Rectal smooth muscle tissue (tissue), 1 donor: ENCODE results near the gene AVP.
"Not testable (repeated sequence)": the region's sequence is repeated elsewhere in the genome, so short reads cannot be mapped to it uniquely, and the experiment has no call there.

Experiments used
- H3K27ac ChIP-seq: one replicate; pipeline ENCODE4 v1.7.0; 2013; ENCODE audit warnings: low read depth, low read length, inconsistent platforms
- H3K27me3 ChIP-seq: one replicate; pipeline ENCODE4 v1.7.0; 2013; ENCODE audit warnings: low read length; ENCODE audit not compliant: control insufficient read depth, insufficient read depth
- H3K36me3 ChIP-seq: one replicate; pipeline ENCODE4 v1.7.0; 2013; ENCODE audit warnings: low read length; ENCODE audit not compliant: control insufficient read depth, insufficient read depth
- H3K4me1 ChIP-seq: one replicate; pipeline ENCODE4 v1.7.0; 2013; ENCODE audit warnings: low read length; ENCODE audit not compliant: control insufficient read depth, insufficient read depth
- H3K4me3 ChIP-seq: one replicate; pipeline ENCODE4 v1.7.0; 2013; ENCODE audit warnings: low read length
- H3K9ac ChIP-seq: one replicate; pipeline ENCODE4 v1.7.0; 2013; ENCODE audit warnings: low read length

AVP gene

DNA sequence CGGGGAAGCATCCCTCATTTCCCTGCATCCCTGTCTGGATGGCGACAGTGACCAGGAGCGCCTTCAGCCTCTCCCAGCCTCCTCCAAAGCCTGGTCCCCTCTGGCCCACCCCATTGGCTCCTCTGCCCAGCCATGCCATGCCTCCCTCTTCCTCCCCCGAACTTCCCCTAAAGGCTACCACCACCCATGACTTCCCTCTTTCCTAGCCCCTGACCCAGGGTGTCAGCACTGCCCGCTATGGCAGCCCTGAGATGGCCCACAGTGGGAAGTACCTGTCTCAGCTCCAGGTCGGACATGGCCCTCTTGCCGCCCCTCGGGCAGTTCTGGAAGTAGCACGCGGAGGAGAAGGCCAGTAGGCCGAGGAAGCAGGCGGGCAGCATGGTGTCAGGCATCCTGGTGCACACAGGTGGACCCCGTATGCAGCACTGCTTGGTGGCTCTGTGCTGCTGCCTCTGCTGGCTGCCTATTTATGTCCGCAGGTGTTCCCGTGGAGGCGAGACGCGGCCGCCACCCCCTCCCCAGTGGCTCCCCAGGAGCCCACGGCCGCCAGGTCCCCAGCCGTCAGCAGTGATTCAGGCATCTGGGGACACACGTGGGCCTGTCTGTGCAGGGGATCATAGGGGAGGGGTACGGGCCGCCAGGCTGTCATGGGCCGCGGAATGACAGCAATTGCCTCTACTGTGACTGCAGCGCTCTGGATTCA lies at the start of gene AVP:
TSS of gene AVP (minus strand) at position 442 of the 703 bp plus-strand sequence. CDS start at position 392, 50 bp downstream.
- peaks cover 25% of the 10 kb centered on the region for H3K27me3 ChIP-seq
- H3K4me3 ChIP-seq, result no peak within 1 kb of the TSS
- no peak within 1 kb of the TSS for H3K9ac ChIP-seq
- H3K27ac ChIP-seq, result no peak within 1 kb of the TSS
- no peaks in the 10 kb centered on the region for H3K36me3 ChIP-seq
- H3K4me1 ChIP-seq, result no peaks in the 10 kb centered on the region

- H3K27ac ChIP-seq, result no peak overlapping the region
- H3K27me3 ChIP-seq, result no peaks in the 10 kb centered on the region
- no peaks in the 10 kb centered on the region for H3K4me1 ChIP-seq
These were observed 49.6 kb upstream of the AVP start for GRCh38 chr20:3134151-3134550.

DNA sequence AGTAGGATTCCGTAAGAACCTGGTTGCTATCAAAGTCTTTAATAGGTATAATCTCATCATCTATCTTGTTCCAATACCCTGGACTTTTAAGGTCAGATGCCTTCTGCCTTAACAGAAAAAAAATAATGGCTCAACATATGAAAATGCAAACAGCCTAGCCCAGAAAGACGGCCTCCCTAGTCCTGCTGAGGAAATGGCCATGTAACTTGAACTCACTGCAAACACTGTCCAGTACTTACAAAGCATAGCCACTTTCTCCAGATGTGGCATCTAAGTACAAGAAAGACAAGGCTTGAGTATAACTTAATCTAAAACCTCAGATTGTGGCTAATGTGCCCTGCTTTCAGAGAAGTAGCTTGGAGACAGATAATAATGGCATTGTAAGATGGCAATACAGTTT lies 48.6 kb upstream of the AVP start:
- no peaks in the 10 kb centered on the region for H3K4me1 ChIP-seq
- H3K27ac ChIP-seq, result no peak overlapping the region
- no peak overlapping the region for H3K4me3 ChIP-seq
- H3K9ac ChIP-seq, result no peak overlapping the region
- no peaks in the 10 kb centered on the region for H3K27me3 ChIP-seq
- H3K36me3 ChIP-seq, result no peaks in the 10 kb centered on the region

More at GRCh38 chr20:3134151-3134550, 49.6 kb upstream of the AVP start:
- Histone ChIP-seq H3K4me3 (no peak overlapping the region), H3K9ac (no peak overlapping the region), H3K36me3 (no peaks in the 10 kb centered on the region)

DNA sequence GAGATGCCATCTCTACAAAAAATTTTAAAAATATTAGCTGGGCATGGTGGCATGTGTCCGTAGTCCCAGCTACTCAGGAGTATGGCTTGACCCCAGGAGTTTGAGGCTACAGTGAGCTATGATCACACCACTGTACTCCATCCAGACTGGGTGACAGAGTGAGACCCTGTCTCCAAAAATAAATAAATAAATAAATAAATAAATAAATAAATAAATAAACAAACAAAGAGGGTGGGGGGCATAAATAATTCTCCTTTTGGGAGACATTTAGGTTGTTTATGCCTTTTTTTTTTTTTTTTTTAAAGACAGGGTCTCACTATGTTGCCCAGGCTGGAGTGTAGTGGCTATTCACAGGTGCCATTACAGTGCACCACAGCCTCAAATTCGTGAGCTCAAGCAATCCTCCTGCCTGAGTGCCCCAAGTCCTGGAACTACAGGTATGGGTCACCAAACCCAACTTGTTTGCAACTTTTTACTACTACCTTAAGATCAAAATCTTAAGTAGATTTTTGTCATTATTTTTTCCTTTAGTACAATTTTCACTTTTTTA lies 45.6 kb upstream of the AVP start:
- H3K4me3 ChIP-seq, result no peak overlapping the region
- no peak overlapping the region for H3K9ac ChIP-seq
- H3K36me3 ChIP-seq, result no peaks in the 10 kb centered on the region

DNA sequence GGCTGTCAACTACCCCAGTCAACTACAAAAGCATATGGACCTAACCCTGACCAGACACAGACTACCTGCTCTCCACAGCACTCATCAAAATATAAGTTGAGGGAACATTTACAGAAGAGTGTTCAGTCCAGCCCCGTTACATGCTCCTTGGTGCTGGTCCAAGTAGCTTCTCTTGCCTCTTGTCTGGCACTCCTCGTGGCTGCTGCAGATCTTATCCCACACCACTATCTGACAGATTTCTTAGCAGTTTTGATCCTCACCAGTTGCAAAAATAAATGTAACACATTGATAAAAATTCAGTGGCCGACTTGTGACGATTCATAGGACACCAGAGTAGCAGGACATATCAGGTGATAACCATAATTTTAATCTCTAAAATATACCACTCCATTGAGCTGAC lies 44.6 kb upstream of the AVP start:
- Histone ChIP-seq H3K4me1 (no peaks in the 10 kb centered on the region), H3K4me3 (no peak overlapping the region), H3K36me3 (no peaks in the 10 kb centered on the region), H3K9ac (no peak overlapping the region), H3K27me3 (no peaks in the 10 kb centered on the region), H3K27ac (no peak overlapping the region)

More for the DNA sequence above, 45.6 kb upstream of the AVP start:
- no peak overlapping the region for H3K27ac ChIP-seq
- H3K27me3 ChIP-seq, result no peaks in the 10 kb centered on the region
- H3K4me1 ChIP-seq, result no peaks in the 10 kb centered on the region

DNA sequence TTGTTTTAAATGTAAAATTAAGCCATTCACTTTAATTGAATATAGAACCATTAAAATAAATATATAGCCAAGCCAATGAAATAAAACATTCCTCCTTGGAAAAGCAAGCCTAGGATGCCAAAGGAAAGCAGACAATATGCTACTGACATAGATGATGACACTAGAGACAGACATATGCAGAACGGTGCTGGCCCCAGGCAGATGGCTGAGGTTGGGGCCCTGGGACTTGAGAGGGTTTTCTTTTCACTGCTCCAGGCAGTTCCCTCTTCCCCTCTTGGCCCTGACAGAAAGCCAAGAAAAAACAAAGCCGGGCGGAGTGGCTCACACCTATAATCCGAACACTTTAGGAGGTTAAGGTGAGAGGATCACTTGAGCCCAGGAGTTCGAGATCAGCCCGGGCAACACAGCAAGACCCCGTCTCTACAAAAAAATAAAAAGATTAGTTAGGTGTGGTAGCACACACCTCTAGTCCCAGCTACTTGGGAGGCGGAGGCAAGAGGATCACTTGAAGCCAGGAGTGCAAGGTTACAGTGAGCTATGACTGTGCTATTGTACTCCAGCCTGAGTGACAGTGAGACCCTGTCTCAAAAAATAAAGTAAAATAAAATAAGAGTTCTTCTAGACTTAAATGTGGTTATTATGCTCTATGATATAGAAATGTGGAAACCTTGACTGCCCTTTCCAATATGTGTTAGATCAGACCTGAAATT lies 43.9 kb upstream of the AVP start:
- no peak overlapping the region for H3K27ac ChIP-seq
- H3K4me3 ChIP-seq, result no peak overlapping the region

GRCh38 chr20:3126527-3126859 lies 42.0 kb upstream of the AVP start:
- Histone ChIP-seq H3K27ac (no peak overlapping the region), H3K4me1 (no peaks in the 10 kb centered on the region), H3K9ac (no peak overlapping the region), H3K36me3 (peaks cover 6% of the 10 kb centered on the region), H3K27me3 (no peaks in the 10 kb centered on the region), H3K4me3 (no peak overlapping the region)

More for the DNA sequence above, 43.9 kb upstream of the AVP start:
- H3K4me1 ChIP-seq, result no peaks in the 10 kb centered on the region
- H3K27me3 ChIP-seq, result no peaks in the 10 kb centered on the region
- H3K36me3 ChIP-seq, result no peaks in the 10 kb centered on the region
- H3K9ac ChIP-seq, result no peak overlapping the region

GRCh38 chr20:3125776-3126526 lies 41.4 kb upstream of the AVP start:
- H3K4me1 ChIP-seq, H3K9ac ChIP-seq: not testable (repeated sequence)

DNA sequence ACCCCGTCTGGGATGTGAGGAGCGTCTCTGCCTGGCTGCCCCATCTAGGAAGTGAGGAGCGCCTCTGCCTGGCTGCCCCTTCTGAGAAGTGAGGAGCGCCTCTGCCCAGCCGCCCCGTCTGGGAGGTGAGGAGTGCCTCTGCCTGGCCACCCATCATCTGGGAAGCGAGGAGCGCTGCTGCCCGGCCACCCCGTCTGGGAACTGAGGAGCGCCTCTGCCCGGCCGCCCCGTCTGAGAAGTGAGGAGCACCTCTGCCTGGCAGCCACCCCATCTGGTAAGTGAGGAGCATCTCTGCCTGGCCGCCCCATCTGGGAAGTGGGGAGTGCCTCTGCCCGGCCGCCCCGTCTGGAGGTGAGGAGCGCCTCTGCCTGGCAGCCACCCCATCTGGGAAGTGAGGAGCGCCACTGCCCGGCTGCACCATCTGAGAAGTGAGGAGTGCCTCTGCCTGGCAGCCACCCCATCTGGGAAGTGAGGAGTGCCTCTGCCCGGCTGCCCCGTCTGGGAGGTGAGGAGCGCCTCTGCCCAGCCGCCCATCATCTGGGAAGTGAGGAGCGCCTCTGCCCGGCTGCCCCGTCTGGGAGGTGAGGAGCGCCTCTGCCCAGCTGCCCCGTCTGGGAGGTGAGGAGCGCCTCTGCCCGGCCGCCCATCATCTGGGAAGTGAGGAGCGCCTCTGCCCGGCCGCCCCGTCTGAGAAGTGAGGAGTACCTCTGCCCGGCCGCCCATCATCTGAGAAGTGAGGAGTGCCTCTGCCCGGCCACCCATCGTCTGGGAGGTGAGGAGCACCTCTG lies 40.4 kb upstream of the AVP start:
- H3K27ac ChIP-seq, H3K9ac ChIP-seq, H3K4me1 ChIP-seq, H3K27me3 ChIP-seq, H3K4me3 ChIP-seq: not testable (repeated sequence)
- peaks cover 13% of the 10 kb centered on the region for H3K36me3 ChIP-seq

More at GRCh38 chr20:3125776-3126526, 41.4 kb upstream of the AVP start:
- not testable (repeated sequence) for H3K4me3 ChIP-seq, H3K27me3 ChIP-seq, H3K27ac ChIP-seq
- peaks cover 11% of the 10 kb centered on the region for H3K36me3 ChIP-seq

DNA sequence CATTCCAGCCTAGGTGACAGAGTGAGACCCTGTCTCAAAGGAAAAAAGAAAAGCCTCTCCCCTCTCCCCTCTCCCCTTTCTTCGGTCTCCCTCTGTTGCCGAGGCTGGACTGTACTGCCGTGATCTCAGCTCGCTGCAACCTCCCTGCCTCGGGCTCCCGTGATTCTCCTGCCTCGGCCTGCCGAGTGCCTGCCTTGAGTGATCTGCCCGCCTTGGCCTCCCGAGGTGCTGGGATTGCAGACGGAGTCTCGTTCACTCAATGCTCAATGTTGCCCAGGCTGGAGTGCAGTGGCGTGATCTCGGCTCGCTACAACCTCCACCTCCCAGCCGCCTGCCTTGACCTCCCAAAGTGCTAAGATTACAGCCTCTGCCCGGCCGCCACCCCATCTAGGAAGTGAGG lies 39.6 kb upstream of the AVP start:
- not testable (repeated sequence) for H3K27ac ChIP-seq, H3K4me3 ChIP-seq, H3K9ac ChIP-seq, H3K4me1 ChIP-seq, H3K27me3 ChIP-seq
- H3K36me3 ChIP-seq, result peaks cover 13% of the 10 kb centered on the region

DNA sequence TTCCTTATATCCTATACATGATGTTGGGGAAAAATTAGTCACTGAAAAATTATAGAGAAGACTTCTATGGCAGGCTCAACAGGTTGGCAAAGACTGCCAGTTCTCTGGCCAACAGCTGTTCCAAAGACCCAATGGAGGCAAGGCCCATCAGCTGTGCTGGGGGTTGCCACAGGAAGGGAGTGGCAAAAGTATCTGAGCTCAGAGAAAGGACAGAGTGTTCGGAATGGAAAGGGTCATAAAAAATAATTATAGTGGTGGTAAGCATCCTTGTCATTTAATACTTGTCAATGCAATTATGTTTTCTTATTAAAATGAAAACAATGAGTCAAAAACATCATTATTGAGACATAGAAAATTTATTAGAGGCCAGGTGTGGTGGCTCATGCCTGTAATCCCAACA lies 39.0 kb upstream of the AVP start:
- H3K4me3 ChIP-seq, result no peak overlapping the region
- H3K36me3 ChIP-seq, result peaks cover 15% of the 10 kb centered on the region
- no peaks in the 10 kb centered on the region for H3K27me3 ChIP-seq
- H3K9ac ChIP-seq, result no peak overlapping the region
- no peak overlapping the region for H3K27ac ChIP-seq
- no peaks in the 10 kb centered on the region for H3K4me1 ChIP-seq
